GM18858 (cell line): ENCODE data around the gene TRIL.

Experiments used
- ATAC-seq: cut with Tn5 transposase; IDR thresholded peaks from one replicate; pipeline ENCODE4 v1.9.1; 2021; ENCODE audit not compliant: unreplicated experiment

Gene TRIL

GRCh38 chr7:28958235-28958979 is at the start of gene TRIL:
Gene TRIL, minus strand, starts transcription at chr7:28958330. Its CDS starts 284 bp downstream, at chr7:28958046.
- ATAC-seq, result no peak

GRCh38 chr7:29007127-29007526 is 49.0 kb upstream of the TRIL start:
- no peak for ATAC-seq

- ATAC-seq, result no peak
Measured at GRCh38 chr7:29005829-29006228, 47.7 kb upstream of the TRIL start.

GRCh38 chr7:29005406-29005805 is 47.3 kb upstream of the TRIL start:
- no peak for ATAC-seq

DNA sequence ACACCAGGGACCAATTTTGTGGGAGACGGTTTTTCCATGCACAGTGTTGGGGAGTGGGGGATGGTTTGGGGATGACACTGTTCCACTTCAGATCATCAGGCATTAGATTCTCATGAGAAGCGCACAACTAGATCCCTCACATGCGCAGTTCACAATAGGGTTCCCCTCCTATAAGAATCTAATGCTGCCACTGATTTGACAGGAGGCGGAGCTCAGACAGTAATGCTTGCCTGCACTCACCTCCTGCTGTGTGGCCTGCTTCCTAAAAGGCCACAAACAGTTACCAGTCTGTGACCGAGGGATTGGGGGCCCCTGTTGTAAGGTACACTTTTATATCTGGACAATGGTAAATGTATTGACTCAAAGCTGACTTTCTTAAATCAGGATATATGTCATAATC is 45.6 kb upstream of the TRIL start:
- no peak for ATAC-seq

GRCh38 chr7:29000717-29001076 is 42.6 kb upstream of the TRIL start:
- ATAC-seq, result no peak

DNA sequence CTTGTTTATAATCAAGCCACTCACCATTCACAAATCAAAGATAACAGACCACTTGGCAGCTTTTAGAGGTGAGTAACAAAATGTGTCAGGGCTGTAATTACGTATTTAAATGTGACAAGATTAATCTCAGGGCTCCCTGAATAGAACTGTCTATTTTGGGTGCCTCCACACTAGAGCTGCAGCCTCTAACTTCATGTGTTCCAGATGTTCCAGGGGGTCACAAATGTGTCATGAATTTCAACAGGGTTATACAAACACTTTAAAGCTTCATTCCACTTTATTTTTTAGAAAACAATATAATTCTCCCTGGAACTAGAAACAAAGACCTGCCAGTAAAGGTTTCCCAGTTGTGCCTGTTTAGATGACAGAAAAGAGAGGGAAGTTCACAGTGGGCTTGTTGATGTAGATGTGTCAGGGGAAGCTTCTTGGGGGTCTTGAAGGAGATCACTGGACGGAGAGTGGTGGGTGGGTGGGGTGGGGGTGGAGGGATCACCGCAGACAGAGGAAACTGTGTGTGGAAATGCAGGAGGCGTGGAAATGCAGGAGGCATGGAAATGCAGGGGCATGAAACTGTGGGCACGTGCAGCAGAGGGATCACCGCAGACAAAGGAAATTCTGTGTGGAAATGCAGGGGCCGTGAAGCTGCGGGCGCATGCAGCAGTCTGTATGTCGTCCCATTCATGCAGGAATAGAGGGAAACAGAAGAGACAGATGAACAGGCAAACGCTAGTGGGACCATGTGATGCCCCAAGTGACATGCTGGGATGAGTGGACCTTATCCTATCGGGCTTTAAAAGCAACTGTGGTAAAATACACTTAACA is 42.0 kb upstream of the TRIL start:
- no peak for ATAC-seq

DNA sequence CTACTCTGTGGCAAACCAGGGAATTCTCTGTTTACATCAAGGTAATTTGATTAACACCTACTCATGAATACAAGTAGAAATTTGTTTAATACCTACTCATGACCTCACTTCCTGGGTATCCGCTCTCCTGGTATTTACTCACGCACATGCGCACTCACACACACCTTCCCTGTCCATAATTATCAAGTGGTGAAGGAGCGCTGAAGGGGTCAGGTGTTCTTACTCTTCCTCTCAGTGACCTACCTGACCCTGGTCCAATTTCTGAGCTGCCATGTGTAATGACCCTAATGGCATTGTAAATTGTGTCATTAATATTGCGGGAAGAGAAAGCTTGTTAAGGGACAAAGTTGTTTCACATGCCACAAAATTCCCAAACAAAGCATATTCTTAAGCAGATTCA is 41.3 kb upstream of the TRIL start:
- ATAC-seq, result no peak

GRCh38 chr7:28998105-28998504 is 40.0 kb upstream of the TRIL start:
- ATAC-seq, result no peak

DNA sequence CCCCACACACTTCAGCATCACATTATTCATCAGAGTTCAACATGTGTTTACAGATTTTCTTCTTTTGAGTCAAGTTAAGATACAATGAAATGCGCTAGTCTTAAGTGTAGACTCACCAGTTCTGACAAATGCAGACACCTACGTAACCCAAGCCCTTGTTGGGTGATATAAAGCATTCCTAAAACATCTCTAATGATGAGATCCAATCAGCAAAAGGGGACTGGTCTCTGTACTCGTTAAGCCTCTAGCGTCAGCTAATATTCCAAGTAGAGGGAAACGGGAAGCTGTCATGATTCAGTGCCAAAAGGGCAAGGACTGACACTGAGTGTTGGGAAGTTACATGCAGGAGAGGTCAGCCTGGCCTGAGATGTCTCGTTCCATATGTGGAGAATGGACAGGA is 38.7 kb upstream of the TRIL start:
- no peak for ATAC-seq

GRCh38 chr7:28993371-28993770 is 35.2 kb upstream of the TRIL start:
- no peak for ATAC-seq

DNA sequence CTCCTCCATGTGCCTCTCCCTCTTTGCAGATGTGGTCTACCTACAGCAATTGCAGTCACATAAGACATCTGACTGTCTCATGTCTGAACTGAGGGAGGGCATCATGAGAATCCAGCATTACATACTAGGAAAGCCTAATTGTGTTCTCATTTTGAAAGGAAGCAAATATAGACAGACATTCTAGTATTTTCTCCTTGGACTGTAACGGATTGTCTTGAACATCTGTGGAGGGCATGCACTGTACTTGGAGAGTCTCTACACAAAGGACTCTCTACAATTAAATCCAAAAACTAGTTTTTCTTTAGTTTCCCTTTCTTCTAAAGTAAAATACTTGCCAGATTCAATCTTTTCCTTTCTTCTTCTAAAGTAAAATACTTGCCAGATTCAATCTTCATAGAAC is 34.7 kb upstream of the TRIL start:
- no peak for ATAC-seq

GRCh38 chr7:28990200-28990960 is 32.2 kb upstream of the TRIL start:
- ATAC-seq, result no peak

- ATAC-seq, result no peak
Measured at GRCh38 chr7:28989211-28989980, 31.3 kb upstream of the TRIL start.

- no peak for ATAC-seq
Measured at GRCh38 chr7:28988810-28989209, 30.7 kb upstream of the TRIL start.

DNA sequence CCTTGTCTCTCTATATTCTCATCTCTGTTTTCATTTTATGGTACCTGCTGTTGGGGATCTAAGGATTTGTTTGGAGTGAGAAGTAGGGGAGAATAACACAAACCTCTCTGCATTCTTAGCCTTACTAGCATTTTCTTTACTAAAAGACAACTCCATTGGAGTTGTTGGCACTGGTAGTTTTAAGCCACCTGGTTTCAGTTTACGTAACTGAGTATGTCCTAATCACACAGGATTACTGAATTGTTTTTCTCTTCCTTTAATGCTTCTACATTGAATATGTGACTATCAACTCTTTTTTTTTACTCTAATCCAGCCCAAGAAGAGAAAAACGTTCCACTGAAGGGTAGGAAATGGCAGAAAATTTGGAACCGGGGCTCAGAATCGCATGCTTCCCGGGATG is 30.0 kb upstream of the TRIL start:
- no peak for ATAC-seq

GRCh38 chr7:28986765-28987110 is 28.6 kb upstream of the TRIL start:
- ATAC-seq, result no peak

DNA sequence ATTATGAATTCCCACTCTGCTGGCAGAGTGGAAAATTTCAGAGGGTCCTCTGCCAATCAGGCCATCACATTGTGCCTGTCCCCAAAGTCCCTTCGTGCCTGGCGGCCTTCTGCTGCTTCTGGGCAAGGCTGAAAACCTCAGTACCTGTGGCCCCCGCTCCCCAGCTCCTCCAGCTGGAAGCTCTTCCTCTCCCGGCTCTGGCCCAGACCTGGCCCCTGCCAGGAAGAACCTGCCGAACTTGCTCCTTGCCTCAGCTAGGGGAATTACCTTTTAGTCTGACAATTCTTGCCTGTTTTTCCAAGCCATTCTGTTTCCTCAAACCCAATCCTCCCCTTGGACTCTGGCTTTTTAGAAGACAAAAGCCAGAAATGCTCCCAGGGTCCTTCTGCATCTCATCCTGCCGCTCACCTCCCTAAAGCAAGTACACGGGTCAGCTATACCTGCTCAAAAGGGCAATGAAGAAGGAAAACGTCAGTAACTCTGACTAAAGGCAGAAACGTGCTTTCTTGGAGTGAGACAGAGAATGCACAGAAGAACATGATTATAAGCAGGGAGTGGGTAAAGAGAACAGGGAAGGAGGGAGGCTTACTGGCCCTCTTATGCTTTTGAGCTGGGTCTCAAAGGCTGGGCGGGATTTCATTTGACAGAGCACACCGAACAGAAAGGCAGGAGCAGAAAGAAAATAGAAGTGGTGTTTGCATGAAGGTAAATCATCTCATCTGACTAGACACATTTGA is 28.1 kb upstream of the TRIL start:
- ATAC-seq, result no peak

- no peak for ATAC-seq
Measured at GRCh38 chr7:28984631-28985030, 26.5 kb upstream of the TRIL start.

DNA sequence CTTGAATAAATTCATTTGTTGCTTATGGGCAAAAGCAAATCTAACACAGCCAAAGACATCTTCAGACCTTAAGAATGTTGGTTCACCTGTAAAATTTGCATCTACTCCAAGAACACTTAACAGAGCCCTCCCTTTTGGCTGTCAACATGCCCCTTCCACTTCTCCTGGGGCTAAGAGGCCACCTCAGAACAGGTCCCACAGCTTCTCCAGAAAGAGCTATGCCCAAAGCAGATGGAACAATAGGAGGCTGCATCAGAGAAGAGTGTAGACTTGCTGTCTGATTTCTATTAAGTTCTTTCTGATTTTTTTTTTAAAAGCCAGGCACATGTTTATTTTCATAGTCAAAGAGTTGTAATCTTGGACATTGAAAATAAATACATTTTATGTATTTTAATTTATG is 26.1 kb upstream of the TRIL start:
- no peak for ATAC-seq
